HG03103 (cell line): ENCODE results near the gene ATN1.
A peak's percentile ranks its signal among the peaks of the same experiment; 100 is the strongest.
"Not testable (repeated sequence)": the region's sequence is repeated elsewhere in the genome, so short reads cannot be mapped to it uniquely, and the experiment has no call there.

Experiments used
- ATAC-seq: cut with Tn5 transposase; IDR thresholded peaks from one replicate; pipeline ENCODE4 v1.9.1; 2021; ENCODE audit warnings: low read depth; ENCODE audit not compliant: unreplicated experiment

The ATN1 gene

DNA sequence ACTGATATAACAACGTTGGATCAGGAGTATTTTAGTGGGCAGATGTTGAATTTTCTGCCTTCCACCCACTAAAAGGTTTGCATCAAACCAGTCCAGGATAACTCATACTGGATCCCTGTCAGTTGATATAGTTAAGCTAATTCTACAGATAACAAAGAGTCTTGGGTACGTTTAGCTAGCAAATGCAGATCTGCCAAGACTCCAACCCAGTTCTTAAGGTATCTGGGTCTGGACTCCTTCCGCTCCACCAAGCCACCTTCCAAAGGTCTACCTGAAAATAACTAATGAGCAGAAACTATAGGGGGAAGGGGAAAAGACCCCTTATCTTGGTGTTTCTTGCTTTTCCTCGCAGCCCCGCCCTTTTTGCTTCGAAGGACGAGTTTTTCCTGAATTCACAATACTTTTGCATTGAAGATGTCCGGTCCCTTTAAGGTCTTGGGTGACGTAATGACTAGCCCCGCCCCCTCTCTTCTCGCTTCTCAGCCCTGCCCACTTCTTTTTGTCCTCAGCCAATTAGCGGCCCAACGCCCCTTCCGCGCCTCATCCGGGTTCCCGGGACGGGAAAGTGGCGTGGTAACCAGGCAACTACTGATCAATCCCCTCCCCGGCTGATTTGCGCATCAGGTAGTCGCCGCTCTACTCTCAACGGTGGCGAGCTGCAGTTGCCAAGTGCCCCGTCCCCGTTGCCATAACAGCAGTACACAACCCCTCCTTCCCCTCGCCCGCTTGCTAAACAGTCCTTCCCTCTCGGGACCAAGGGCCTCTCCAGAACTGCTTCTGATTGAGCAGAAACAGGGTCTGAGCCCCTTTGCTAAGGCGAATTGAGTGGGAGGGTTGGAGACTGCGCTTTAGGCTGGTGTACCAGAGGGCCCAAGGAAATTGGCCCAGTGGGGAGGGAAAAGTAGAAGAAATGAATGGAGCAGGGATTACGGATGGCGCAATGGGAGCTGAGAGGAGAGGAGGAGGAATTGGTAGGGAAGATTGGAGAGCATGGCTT, 23.2 kb upstream of the ATN1 start, which contains the start of gene LRRC23:
TSS of gene LRRC23 (plus strand) at position 543 of the 997 bp plus-strand sequence. CDS start 812 bp downstream, outside the sequence.
- peak; percentile 89 for ATAC-seq

DNA sequence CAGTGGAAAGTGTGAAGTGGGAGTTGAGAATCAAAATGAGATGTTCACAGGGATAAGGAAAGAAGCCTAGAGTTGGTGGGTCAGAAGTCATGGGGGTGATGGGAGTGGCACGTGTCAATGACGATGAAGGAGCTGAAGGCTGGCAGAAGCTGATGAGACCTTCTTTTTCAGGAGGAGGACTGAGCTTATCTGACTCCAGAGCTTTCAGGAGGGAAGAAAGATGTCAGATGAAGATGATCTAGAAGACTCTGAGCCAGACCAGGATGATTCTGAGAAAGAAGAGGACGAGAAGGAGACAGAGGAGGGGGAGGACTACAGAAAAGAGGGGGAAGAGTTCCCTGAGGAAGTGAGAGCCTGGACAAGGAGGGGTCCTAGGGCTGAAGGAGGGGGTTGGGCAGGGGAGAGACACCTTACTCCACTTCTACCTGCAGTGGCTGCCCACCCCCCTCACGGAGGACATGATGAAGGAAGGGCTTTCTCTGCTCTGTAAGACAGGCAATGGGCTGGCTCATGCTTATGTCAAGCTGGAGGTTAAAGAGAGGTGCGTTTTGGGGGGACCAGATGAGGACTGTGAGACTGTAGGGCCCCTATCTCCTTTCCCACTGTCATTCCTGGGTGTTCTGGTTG, 22.2 kb upstream of the ATN1 start:
- no peak for ATAC-seq

DNA sequence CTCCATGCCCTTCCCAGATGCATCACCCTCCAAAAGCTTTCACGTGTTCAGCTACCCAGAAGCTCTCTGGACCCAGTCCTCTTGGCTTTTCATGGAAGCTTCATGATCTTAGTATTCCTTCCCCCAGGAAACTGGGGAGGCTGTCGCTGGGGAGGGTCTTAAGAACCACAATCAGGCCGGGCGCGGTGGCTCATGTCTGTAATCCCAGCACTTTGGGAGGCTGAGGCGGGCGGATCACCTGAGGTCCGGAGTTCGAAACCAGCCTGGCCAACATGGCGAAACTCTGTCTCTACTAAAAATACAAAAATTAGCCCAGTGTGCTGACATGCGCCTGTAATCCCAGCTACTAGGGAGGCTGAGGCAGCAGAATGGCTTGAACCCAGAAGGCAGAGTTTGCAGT, 19.6 kb upstream of the ATN1 start:
- ATAC-seq = not testable (repeated sequence)

DNA sequence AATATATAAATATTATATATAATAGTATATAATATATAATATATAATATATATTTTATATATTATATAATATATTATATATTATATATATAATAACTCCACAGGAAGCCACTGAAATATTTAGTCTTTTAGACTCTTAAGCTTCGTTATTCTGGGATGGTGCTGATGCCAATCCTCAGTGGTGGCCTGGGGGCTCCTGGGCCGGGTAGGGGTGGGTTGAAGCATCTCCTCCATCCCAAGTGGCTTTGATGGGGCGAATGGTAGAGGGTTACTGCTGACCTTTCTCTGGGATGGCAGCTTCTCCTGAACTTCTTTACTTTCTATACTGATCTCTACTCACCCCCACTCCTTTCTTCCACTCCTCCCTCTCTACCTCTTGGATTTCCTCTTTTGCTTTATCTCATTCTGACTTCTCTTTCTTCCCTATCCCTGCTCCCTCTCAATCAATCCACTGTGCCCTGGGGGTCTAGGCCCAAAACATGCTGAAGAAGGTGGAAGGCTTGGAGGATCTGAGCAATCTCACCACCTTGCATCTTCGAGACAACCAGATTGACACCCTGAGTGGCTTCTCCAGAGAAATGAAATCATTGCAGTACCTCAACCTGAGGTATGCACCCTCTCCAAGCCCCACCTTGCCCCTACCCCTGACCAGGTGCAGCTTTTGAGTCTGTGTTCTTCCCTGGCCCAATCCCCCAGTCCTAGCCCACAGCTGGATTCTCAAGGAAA, 18.2 kb upstream of the ATN1 start:
- no peak for ATAC-seq

DNA sequence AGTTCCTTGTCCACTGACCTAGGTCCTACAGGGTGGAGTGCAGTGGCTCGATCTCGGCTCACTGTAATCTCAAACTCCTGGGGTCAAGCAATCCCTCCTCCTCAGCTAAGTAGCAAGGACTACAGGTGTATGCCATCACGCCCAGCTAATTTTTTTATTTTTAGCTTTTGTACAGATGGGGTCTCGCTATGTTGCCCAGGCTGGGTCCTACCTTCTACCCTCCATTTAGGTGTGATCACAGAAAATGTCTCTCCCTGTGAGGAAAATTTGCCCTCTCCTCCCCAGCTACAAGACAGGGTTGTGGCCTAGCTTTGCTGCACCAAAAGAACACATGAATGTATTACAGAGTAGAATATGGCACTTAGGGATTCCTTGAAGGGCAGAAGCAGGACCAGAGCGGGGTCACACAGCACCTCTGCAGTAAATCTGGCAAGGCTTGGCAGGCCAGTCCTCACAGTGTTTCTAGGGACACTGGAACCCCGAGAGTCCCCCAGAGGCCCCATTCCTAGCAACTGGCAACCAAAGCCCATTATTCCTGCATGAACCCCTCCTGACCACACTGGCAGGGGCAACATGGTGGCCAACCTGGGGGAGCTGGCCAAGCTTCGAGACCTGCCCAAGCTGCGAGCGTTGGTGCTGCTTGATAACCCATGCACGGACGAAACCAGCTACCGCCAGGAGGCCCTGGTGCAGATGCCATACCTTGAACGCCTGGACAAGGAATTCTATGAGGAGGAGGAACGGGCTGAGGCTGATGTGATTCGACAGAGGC, 15.4 kb upstream of the ATN1 start:
- no peak for ATAC-seq

DNA sequence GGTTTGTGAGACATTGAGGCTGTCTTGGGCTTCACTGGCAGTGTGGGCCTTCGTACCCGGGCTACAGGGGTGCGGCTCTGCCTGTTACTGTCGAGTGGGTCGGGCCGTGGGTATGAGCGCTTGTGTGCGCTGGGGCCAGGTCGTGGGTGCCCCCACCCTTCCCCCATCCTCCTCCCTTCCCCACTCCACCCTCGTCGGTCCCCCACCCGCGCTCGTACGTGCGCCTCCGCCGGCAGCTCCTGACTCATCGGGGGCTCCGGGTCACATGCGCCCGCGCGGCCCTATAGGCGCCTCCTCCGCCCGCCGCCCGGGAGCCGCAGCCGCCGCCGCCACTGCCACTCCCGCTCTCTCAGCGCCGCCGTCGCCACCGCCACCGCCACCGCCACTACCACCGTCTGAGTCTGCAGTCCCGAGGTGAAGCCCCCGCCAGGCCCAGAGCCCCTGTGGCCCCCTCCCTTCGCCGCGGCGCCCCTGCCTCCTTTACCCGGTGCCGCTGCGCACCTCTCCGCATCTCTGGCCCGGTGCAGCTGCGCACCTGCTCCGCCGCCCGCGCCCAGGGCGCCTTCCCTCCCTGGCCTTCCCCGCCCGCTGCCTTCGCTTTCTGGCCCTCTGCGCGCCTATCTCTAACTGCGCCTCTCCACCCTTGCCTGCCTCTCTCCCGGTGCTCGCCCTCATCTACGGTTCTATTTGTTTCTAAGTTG, 13.4 kb upstream of the ATN1 start, which contains the start of gene ENO2:
TSS of gene ENO2 (plus strand) at position 335 of the 701 bp plus-strand sequence. CDS start 1,253 bp downstream, outside the sequence.
- ATAC-seq = peak; percentile 63

DNA sequence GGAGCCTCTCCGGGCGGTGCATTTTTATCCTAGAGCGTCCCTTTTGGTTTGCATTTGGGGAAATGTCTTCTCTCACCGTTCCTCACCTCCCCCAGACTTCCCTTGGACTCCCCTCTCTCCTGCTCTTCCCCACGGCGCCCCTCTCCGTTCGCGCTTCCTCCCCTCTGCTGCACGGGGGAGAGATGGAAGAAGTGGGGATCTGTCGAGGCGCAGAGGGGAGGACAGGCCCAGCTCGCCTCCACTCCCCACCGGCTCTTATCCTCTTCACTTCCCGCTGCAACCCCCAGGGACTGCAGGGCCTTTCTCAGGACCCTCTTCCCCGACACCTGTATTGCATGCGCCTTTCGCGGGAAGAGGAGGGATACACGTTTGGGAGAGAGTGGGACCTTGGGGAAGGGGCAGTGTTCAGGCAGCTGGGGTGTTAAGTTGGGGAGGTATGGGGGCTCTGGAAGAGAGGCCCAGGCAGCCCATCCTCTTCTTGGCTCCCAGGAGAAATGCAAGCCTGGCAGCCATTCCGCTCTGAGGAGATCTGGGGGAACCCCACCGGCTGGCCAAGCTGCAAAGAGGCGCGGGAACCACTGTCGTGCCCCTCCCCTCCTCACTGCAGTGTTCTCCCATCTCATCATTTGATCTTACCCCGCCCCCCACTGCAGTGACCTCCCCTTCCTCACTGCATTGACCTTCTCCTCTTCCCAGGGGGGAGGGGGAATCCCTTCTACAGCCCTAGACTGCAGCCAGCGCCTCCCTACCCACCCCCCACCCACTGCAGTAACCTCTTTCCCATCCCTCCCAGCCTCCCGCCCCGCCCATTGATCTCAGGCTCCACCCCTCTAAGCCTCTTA, 12.6 kb upstream of the ATN1 start:
- ATAC-seq = no peak

DNA sequence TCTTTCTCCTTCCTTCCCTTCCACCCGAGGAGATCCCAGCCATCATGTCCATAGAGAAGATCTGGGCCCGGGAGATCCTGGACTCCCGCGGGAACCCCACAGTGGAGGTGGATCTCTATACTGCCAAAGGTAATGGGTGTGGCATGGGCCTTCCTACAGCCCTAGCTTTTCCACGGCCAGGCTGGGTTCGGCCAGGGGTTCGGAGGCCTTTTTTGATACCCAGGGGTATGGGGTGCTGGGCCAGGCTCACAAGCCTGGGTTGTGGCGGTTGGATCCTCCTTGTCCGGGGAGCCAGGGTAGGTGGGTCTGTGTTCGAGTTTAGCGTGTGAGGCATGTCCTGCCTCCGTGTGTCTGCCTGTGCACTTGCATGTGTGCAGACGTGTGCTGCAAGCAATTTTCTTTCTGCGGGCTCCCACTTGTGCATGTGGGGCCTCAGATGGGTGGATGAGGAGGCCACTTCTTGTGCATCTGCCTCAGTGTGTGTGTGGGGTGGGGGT, 11.9 kb upstream of the ATN1 start:
- no peak for ATAC-seq

DNA sequence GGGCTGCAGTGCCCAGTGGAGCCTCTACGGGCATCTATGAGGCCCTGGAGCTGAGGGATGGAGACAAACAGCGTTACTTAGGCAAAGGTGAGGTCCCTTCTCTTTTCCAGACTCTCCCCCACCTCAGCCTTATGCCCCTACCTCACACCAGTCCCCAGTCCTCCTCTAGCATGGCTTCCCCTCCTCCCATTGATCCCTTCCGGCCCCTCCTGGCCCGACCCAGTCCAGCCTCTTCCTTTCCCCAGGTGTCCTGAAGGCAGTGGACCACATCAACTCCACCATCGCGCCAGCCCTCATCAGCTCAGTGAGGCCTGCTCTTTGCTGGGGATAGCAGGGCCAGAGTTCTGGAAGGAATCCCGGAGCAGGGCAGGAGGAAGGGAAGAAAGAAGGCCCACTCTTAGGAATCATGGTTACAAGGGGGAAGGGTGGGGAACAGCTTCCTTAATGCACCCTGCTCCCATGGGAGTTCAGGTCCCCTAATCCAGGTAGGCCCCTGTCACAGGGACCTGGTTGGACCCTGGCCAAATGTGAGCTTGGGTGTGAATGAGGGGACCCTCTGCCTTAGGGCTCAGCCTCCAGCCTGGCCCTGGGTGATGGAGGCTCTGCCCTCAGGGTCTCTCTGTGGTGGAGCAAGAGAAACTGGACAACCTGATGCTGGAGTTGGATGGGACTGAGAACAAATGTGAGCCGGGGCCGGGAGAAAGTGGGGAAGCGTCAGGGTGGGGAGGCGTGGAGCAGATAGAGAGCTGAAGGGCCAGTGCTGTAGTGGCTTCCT, 11.1 kb upstream of the ATN1 start:
- ATAC-seq = no peak

DNA sequence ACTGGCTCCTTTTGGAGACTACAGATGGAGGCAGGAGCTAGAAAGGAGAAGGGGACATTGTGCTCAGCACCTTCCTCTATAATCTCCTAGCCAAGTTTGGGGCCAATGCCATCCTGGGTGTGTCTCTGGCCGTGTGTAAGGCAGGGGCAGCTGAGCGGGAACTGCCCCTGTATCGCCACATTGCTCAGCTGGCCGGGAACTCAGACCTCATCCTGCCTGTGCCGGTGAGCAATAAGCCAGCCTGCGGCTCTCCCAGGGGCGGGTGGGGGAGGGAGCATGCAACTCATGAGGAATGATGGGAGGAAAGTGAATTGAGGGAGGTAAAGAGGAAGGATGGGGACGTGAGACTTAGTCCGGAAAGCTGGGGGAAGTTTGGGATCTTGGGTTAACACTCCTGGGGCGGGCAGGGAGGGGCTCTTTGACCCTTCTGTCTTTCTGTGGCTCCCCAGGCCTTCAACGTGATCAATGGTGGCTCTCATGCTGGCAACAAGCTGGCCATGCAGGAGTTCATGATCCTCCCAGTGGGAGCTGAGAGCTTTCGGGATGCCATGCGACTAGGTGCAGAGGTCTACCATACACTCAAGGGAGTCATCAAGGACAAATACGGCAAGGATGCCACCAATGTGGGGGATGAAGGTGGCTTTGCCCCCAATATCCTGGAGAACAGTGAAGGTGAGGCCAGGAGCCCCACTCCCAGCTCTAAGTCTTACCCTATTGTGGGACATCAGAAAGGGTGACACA, 10.1 kb upstream of the ATN1 start:
- no peak for ATAC-seq

DNA sequence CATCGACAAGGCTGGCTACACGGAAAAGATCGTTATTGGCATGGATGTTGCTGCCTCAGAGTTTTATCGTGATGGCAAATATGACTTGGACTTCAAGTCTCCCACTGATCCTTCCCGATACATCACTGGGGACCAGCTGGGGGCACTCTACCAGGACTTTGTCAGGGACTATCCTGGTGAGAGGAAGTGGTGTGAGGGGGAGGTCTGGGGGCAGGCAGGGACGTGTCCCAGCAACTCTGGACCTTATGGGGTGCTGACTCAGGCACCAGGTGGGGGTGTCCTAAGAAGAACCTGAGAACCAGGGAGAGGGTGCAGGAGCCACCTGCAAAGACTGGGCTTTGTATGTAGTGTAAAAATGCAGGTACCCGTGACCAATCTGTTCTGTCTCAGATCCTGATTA, 8.2 kb upstream of the ATN1 start:
- ATAC-seq = no peak

DNA sequence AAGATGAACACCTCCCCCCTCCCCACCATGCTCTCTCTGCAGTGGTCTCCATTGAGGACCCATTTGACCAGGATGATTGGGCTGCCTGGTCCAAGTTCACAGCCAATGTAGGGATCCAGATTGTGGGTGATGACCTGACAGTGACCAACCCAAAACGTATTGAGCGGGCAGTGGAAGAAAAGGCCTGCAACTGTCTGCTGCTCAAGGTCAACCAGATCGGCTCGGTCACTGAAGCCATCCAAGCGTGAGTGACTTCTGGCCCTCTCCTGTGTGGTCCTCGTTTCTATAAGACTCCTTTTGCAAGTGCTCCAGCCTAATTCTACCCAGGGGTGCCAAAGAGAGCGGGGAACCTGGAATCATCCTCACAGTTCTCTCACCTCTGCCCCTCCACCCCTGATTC, 6.2 kb upstream of the ATN1 start:
- no peak for ATAC-seq

DNA sequence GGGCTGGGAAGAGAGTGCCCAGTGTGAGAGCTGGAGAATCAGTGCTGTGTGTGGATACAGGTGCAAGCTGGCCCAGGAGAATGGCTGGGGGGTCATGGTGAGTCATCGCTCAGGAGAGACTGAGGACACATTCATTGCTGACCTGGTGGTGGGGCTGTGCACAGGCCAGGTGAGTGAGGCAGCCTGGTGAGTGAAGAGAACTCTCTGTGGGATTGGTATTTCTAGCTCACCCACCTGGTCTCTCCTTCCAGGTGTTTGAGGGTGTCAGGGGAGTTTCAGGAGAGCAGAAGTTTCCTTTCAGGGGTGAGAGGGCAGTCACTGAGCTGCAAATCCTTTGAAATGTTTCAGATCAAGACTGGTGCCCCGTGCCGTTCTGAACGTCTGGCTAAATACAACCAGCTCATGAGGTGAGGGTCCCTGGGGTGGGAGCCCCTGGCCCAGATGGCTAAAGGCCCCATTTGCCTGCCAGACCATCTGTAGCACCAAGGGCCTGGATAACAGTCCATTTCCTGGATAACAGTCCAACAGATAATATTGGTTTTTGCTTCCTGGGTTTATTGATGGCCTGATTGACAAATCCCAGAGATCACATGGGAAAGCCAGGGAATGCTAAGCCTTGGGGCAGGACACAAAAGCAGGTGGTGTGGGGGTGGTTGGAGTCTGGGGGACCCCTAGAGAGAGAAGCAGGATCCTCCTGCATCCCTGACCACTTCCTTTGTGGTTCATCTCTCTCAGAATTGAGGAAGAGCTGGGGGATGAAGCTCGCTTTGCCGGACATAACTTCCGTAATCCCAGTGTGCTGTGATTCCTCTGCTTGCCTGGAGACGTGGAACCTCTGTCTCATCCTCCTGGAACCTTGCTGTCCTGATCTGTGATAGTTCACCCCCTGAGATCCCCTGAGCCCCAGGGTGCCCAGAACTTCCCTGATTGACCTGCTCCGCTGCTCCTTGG, 5.5 kb upstream of the ATN1 start:
- no peak for ATAC-seq

DNA sequence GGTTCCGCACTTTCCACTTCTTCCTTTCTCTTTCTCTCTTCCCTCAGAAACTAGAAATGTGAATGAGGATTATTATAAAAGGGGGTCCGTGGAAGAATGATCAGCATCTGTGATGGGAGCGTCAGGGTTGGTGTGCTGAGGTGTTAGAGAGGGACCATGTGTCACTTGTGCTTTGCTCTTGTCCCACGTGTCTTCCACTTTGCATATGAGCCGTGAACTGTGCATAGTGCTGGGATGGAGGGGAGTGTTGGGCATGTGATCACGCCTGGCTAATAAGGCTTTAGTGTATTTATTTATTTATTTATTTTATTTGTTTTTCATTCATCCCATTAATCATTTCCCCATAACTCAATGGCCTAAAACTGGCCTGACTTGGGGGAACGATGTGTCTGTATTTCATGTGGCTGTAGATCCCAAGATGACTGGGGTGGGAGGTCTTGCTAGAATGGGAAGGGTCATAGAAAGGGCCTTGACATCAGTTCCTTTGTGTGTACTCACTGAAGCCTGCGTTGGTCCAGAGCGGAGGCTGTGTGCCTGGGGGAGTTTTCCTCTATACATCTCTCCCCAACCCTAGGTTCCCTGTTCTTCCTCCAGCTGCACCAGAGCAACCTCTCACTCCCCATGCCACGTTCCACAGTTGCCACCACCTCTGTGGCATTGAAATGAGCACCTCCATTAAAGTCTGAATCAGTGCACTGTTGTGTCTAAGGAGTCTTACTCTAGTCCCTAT, 4.6 kb upstream of the ATN1 start:
- no peak for ATAC-seq

DNA sequence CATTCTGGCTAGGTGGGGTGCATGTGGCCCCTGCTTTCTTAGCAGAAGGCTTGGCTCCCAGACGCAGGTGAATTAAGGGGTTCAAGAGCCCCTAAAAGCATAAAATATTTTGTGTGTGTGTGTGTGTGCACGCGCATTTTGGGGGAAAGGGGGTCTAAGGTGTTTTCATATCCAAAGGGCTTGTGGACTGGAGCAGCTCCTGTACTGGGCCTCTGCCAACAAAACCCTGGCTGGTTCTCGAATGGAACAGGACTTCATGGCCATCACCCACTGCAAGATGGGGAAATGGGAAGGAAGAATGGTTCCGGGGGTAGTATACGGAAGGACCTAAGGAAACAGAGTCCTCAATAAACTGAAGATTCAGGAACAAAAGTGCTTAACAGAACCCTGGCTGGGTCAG, 3.9 kb upstream of the ATN1 start:
- ATAC-seq = no peak

DNA sequence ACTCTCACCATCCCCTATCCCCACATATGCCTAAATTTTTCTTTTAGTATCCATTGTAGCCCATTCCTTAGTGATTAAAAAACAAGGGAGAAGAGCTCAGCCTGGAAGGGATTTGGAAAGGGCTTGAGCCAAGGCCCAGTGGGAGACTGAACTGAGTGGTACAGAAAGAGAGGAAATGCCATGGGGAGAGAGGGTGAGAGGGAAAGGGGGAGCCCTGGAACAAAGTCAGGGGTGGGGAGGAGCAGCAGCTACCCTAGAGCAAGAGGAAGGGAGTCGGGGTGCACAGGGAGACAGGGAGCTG, 2.6 kb upstream of the ATN1 start:
- no peak for ATAC-seq
